ENCODE measurements around the gene CDK14.

DNA sequence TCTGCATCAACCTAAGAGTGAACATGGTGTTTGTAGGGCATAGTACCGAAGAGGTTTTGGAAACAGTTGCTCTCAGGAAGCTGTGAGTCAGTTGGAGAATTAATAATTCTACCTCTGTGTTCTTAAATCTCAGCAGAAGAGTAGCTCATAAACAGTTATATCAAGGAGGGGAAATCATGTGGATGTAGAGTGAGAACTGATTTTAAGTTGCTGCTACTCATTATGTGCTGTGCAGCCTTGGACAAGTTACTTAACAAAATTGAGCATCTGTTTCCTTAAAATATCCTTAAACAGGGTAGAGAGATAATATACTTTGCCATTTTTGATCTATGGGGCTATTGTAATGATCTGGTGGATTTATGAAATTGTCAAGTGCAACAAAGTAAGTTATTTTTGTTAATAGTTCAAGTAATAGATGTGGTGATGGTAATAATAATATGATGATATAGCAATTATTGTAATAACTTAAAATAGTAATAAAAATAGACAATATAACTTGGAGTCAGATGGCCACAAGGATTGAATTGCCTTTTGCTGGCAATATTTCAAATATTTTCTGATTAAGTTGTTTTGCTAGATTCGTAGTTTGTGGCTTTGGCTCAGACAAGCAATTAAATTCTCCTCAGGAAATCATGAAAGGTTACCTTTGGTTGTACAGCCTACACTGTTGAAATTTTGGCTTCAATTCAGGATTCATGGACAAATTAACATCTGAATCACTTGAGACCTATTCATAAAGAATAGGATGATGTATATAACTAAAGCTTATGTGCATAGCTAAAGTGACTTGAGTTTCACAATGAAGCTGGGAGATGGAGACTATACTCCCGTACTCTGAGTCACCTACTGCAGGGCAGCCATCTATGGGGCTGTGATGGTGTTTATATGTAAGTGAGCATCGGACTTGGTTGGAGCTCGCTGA, 228.5 kb downstream of the CDK14 start:
- TF ChIP-seq, protein P1, sequence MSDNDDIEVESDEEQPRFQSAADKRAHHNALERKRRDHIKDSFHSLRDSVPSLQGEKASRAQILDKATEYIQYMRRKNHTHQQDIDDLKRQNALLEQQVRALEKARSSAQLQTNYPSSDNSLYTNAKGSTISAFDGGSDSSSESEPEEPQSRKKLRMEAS (IDR thresholded peaks at IDR 0.05), result no peak
- TF ChIP-seq CEBPB (IDR thresholded peaks at IDR 0.05), result no peak
- no peak for TF ChIP-seq EP300 (IDR thresholded peaks at IDR 0.05; ENCODE audit: borderline replicate concordance)
- TF ChIP-seq CREB1 (IDR thresholded peaks at IDR 0.05; ENCODE audit: low read depth), result no peak
- no peak for TF ChIP-seq RAD21 (IDR thresholded peaks at IDR 0.05; ENCODE audit: low read depth)
- no peak for TF ChIP-seq ZBTB7A (IDR thresholded peaks at IDR 0.05; ENCODE audit: low read depth)
